Sigmoid colon (tissue), 7 donors: Measurements from ENCODE around the gene DERL2. TPM values are rescaled to one million over a fixed set of nuclear protein-coding genes. Genes with fewer than 3 reads are reported as not detected.
"Not testable (repeated sequence)": the region's sequence is repeated elsewhere in the genome, so short reads cannot be mapped to it uniquely, and the experiment has no call there.

ENCODE experiments used
- DNase-seq: peaks from one replicate; pipeline ENCODE4 v3.0.0-alpha.2; 2019
- H3K27ac ChIP-seq, 4 donors: fragments of 200-600 bp; sonication (generic); one replicate each; pipeline ENCODE4 v1.5.1; 2016 to 2019; ENCODE audit warnings: mild to moderate bottlenecking in 1 of 4
- H3K27me3 ChIP-seq, 3 donors: fragments of 200-600 bp; sonication (generic); one replicate each; pipeline ENCODE4 v1.5.1; 2019; ENCODE audit warnings: mild to moderate bottlenecking in 1 of 3
- H3K36me3 ChIP-seq, 4 donors: fragments of 200-600 bp; sonication (generic); one replicate each; pipeline ENCODE4 v1.5.1; 2016 to 2019
- H3K4me1 ChIP-seq, 4 donors: fragments of 200-600 bp; sonication (generic); one replicate each; pipeline ENCODE4 v1.5.1; 2017 to 2019
- H3K4me3 ChIP-seq, 4 donors: fragments of 200-600 bp; sonication (generic); one replicate each; pipeline ENCODE4 v1.5.1; 2017 to 2019; ENCODE audit warnings: mild to moderate bottlenecking in 2 of 4, moderate library complexity in 1 of 4
- H3K9me3 ChIP-seq, 4 donors: fragments of 200-600 bp in 3 of 4; sonication (generic) in 3 of 4; one replicate each; pipeline versions ENCODE4 v1.5.1 to v1.6.1; 2013 to 2019
- CTCF ChIP-seq, 4 experiments: fragments of 450-650 bp in 3 of 4; fragments of 200-600 bp in 1 of 4; IDR thresholded peaks; one replicate each; pipeline ENCODE4 v1.5.1; 2016 to 2019; ENCODE audit warnings: antibody characterized with exemption in 4 of 4, mild to moderate bottlenecking in 3 of 4, moderate library complexity in 2 of 4
- EP300 ChIP-seq, 4 donors: sonication (generic); formaldehyde crosslinking; IDR thresholded peaks; one replicate each; pipeline ENCODE4 v1.6.1; 2017; ENCODE audit warnings: antibody characterized with exemption in 4 of 4
- POLR2A ChIP-seq, 2 donors: fragments of 450-650 bp; IDR thresholded peaks; one replicate each; pipeline ENCODE4 v1.6.1; 2016; ENCODE audit warnings: antibody characterized with exemption in 2 of 2, mild to moderate bottlenecking in 2 of 2, moderate library complexity in 2 of 2
- POLR2AphosphoS5 ChIP-seq, 4 donors: sonication (generic); formaldehyde crosslinking; IDR thresholded peaks; one replicate each; pipeline ENCODE4 v1.6.1; 2017; ENCODE audit warnings: antibody characterized with exemption in 4 of 4
- WGBS, 2 donors: extraction: QIAGEN DNeasy Blood & Tissue Kit; methylation state at CpG; one replicate each; pipeline ENCODE4 v1.1.7; 2013; 5-methylcytosine and 5-hydroxymethylcytosine counted together
- intact Hi-C: fragments of 100-400 bp; cut with DNase I; formaldehyde crosslinking; loops from one replicate; pipeline ENCODE4 v1.15.1; 2023
- polyA plus RNA-seq, 3 donors: library from polyadenylated mRNA; stranded (reverse); fragments of 200-250 nt; gene quantifications; one replicate each; pipeline ENCODE4 v1.2.3, GENCODE V29; 2013
- total RNA-seq, 4 donors: library from RNA; depleted of rRNA; stranded (reverse); fragments of >200 nt; gene quantifications; one replicate each; pipeline ENCODE4 v1.1.0, GENCODE V29; 2016
- donor health status: healthy with polysubstance abuse.
- donor health status: Bipolar disorder and iron deficiency.
- donor health status: healthy.

Gene DERL2
- total and polyA plus RNA-seq, 7 donors, result 14.3 to 51.3 (median 23.1) TPM

DNA sequence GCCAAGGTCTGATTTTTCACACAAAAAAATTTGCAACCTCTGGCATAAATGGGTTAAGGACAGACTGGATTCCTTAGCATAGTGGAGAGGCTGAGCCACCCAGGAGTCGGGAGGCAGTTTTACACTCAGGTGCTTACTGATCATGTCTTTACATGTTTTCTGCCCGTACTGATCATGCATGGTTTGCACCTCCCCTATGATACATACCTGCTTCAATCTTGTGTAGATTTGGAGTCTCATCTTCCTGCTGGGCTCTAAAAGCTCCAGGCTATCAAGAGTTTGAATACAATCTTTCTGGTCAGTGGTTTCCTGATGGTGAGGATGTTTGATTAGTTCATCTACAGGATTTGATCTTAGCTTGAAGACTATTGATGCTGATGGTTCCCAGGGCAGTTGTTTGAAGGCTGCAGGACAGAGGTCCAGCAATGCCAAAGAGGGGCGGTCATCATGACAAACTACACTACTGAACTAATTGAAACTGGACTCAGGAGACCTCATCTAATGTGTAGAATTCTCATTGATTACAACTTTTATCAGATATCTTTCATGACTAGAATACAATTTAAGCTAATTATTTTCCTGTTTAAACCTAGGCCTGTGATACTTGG is 53.9 kb downstream of the DERL2 start:
- WGBS, 2 donors, result 83 to 85% methylated on average over 3 of the region's 3 CpGs
- intact Hi-C loops, result no loop called here
- no peaks in the 10 kb centered on the region for H3K27me3 ChIP-seq
- no peaks in the 10 kb centered on the region for H3K9me3 ChIP-seq
- H3K4me1 ChIP-seq, result peaks cover 0 to under 1% (median 0%) of the 10 kb centered on the region in 4 donors
- H3K27ac ChIP-seq, result no peak overlapping the region
- no peak for TF ChIP-seq CTCF (IDR thresholded peaks at IDR 0.05)
- no peak for TF ChIP-seq EP300 (IDR thresholded peaks at IDR 0.05)
- no peak for TF ChIP-seq POLR2AphosphoS5 (IDR thresholded peaks at IDR 0.05)
- TF ChIP-seq POLR2A (IDR thresholded peaks at IDR 0.05), result no peak
- H3K4me3 ChIP-seq, result no peak overlapping the region
- no peak for DNase-seq
- H3K36me3 ChIP-seq, result peaks cover 16 to 100% (median 64%) of the 10 kb centered on the region in 4 donors

DNA sequence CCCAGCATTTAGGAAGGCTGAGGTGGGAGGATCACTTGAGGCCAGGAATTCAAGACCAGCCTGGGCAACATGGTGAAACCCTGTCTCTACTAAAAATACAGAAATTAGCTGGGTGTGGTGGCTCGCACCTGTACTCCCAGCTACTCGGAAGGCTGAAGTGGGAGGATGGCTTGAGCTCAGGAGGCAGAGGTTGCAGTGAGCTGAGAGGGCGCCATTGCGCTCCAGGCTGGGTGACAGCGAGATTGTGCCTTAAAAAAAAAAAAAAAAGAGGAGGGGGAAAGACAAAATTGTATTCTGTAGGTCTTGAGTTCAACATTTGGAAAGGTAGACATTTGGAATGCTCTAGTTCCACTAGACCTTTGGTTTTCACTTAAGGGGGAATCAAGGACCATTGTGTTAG is 54.7 kb downstream of the DERL2 start:
- intact Hi-C loops, result not testable (repeated sequence)

DNA sequence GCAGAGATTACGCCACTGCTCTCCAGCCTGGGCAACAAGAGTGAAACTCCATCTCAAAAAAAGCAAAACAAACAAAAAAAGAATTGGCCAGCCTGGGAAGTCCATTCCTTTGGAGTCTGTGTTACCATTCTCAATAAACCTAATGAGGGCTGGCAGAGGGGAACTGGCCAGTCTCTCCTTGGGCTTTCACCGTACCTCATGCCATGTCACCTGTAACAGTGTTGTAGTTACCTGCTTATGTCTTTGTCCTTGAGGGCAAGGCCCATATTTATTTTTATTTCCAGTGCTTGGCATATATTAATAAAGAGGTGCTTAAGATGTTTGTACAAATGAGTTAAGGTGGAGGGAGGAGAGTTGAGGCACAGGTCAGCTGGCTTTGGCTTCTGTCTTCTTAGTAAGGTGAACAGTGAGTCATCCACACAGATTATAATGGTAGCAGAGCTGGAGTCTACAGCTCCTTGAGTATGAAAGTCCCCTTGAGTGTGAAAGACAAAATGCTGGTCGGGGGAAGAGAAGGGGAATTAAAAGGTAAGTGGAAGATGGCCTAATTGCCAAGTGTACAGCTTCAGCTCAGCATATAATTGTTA is 55.5 kb downstream of the DERL2 start:
- TF ChIP-seq POLR2AphosphoS5 (IDR thresholded peaks at IDR 0.05) (no peak), CTCF (IDR thresholded peaks at IDR 0.05) (no peak), EP300 (IDR thresholded peaks at IDR 0.05) (no peak), POLR2A (IDR thresholded peaks at IDR 0.05) (no peak)
- H3K36me3 ChIP-seq, result peaks cover 24 to 100% (median 73%) of the 10 kb centered on the region in 4 donors
- no peaks in the 10 kb centered on the region for H3K9me3 ChIP-seq
- H3K27ac ChIP-seq, result no peak overlapping the region
- intact Hi-C loops, result no loop called here
- no peaks in the 10 kb centered on the region for H3K4me1 ChIP-seq
- no peak overlapping the region for H3K4me3 ChIP-seq
- DNase-seq, result no peak
- 96% methylated on average over 3 of the region's 3 CpGs for WGBS, 2 donors
- no peaks in the 10 kb centered on the region for H3K27me3 ChIP-seq

More for the DNA sequence above, 54.7 kb downstream of the DERL2 start:
- H3K36me3 ChIP-seq, result peaks cover 17 to 100% (median 67%) of the 10 kb centered on the region in 4 donors
- not testable (repeated sequence) for H3K4me1 ChIP-seq, H3K9me3 ChIP-seq, H3K4me3 ChIP-seq, H3K27me3 ChIP-seq, H3K27ac ChIP-seq, DNase-seq
- 69 to 90% methylated on average over 5 of the region's 5 CpGs for WGBS, 2 donors

DNA sequence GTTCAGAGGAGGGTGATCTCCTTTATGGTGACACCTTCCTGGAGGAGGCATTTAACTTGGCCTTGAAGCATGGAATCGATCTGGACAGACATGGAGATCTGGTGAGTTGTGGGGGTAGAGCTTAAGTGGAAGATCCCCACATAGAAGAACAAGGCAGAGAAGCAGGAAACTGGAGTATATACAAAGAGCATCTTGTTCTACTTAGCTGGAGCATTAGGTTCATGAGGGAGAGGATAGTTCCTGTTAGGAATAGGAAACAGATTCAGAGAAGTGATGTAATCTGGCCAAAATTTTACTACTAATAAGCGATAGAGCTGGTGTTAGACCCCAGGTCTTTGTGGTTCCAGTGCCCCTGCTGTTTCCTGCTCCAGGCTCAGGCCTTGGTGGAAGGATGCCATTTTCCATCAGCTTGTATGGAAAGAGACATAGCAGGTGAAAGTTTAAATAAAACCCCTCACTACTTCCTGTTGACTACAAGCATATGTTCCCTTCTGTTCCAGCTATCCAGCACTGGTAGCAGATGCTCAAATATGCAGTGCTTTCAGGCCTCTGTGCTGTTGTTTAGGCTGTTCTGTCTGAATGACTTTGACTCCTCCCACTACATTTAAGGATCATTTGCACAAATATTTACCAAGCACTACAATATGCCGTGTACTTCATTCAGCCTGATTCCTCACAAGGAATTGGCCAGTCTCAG is 56.6 kb downstream of the DERL2 start:
- intact Hi-C loops, result no loop called here
- Histone ChIP-seq H3K4me3 (no peak overlapping the region), H3K9me3 (no peaks in the 10 kb centered on the region), H3K4me1 (no peaks in the 10 kb centered on the region), H3K27ac (no peak overlapping the region), H3K27me3 (no peaks in the 10 kb centered on the region), H3K36me3 (peaks cover 19 to 100% (median 71%) of the 10 kb centered on the region in 4 donors)
- 61 to 76% methylated on average over 3 of the region's 3 CpGs for WGBS, 2 donors
- no peak for TF ChIP-seq POLR2AphosphoS5 (IDR thresholded peaks at IDR 0.05)
- TF ChIP-seq CTCF (IDR thresholded peaks at IDR 0.05), result no peak
- no peak for TF ChIP-seq POLR2A (IDR thresholded peaks at IDR 0.05)
- TF ChIP-seq EP300 (IDR thresholded peaks at IDR 0.05), result no peak
- DNase-seq, result no peak

GRCh38 chr17:5425826-5426225 is 60.2 kb downstream of the DERL2 start:
- no peak for DNase-seq
- peaks cover 0 to 9% (median 7%) of the 10 kb centered on the region in 4 donors for H3K4me1 ChIP-seq
- H3K4me3 ChIP-seq, result no peak overlapping the region
- no peaks in the 10 kb centered on the region for H3K27me3 ChIP-seq
- H3K36me3 ChIP-seq, result peaks cover 19 to 96% (median 53%) of the 10 kb centered on the region in 4 donors
- no peaks in the 10 kb centered on the region for H3K9me3 ChIP-seq
- whole genome bisulfite sequencing, 2 donors, result 81 to 92% methylated on average over 3 of the region's 3 CpGs
- TF ChIP-seq CTCF (IDR thresholded peaks at IDR 0.05), result no peak
- no peak for TF ChIP-seq EP300 (IDR thresholded peaks at IDR 0.05)
- no peak for TF ChIP-seq POLR2AphosphoS5 (IDR thresholded peaks at IDR 0.05)
- TF ChIP-seq POLR2A (IDR thresholded peaks at IDR 0.05), result no peak
- no peak overlapping the region for H3K27ac ChIP-seq
- intact Hi-C loops, result no loop called here
